Measurements from ENCODE around the gene VKORC1.

The VKORC1 gene

GRCh38 chr16:31087481-31087880, 7.1 kb downstream of the VKORC1 start:
- TF ChIP-seq TAF1 (IDR thresholded peaks at IDR 0.05; ENCODE audit: borderline replicate concordance, insufficient read depth, low read length) (no peak), POLR2AphosphoS5 (IDR thresholded peaks at IDR 0.05; ENCODE audit: low read depth, low read length) (no peak), SIN3A (IDR thresholded peaks at IDR 0.05; ENCODE audit: borderline replicate concordance, insufficient read depth, low read length) (no peak), REST (IDR thresholded peaks at IDR 0.05; ENCODE audit: insufficient read depth in 1 of 2, low read depth in 2 of 2, low read length in 2 of 2) (no peak), FOXP2 (optimal IDR thresholded peaks at IDR 0.05; ENCODE audit: borderline replicate concordance, extremely low read depth, extremely low read length, insufficient read depth) (no peak)

GRCh38 chr16:31086629-31086906, 8.0 kb downstream of the VKORC1 start:
- TF ChIP-seq REST (IDR thresholded peaks at IDR 0.05; ENCODE audit: insufficient read depth in 1 of 2, low read depth in 2 of 2, low read length in 2 of 2) (no peak), TAF1 (IDR thresholded peaks at IDR 0.05; ENCODE audit: borderline replicate concordance, insufficient read depth, low read length) (no peak), SIN3A (IDR thresholded peaks at IDR 0.05; ENCODE audit: borderline replicate concordance, insufficient read depth, low read length) (no peak), POLR2AphosphoS5 (IDR thresholded peaks at IDR 0.05; ENCODE audit: low read depth, low read length) (no peak), FOXP2 (optimal IDR thresholded peaks at IDR 0.05; ENCODE audit: borderline replicate concordance, extremely low read depth, extremely low read length, insufficient read depth) (no peak)

DNA sequence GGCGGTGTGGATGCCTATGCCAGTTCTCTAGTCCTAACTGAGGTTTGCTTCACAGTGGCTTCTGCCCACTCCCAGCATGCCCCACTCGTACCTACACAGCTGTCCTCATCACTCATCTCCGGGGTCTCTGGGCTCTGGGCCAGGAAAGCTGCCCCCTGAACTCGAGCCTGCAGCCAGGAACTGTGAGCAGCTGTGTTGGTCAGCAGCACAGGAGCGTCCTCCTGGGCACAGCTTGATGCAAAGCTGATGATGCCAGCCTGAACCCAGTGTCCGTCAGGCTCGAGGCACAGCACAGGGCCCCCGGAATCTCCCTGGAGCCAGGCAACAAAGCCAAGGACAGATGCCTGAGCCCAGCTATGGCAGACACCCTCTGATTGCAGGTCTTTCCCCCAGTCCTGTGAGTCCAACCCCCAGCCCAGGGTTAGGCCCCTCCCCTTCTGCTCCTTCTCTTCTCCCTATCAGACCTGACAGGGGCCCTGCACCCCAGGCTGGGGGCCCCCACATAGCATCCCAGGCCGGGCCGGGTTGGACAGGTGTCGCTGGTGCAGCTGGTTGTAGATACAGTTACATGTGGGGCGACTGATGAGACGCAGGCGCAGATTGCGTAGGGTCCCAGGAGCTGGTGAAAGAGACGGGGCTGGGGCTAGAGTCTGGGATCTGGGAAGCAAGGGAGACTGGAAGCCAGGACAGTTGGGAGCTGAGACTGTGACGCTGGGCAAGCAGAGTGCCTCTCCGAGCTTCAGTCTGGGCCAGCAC, 8.5 kb downstream of the VKORC1 start:
- no peak for TF ChIP-seq SIN3A (IDR thresholded peaks at IDR 0.05; ENCODE audit: borderline replicate concordance, insufficient read depth, low read length)
- no peak for TF ChIP-seq POLR2AphosphoS5 (IDR thresholded peaks at IDR 0.05; ENCODE audit: low read depth, low read length)
- TF ChIP-seq FOXP2 (optimal IDR thresholded peaks at IDR 0.05; ENCODE audit: borderline replicate concordance, extremely low read depth, extremely low read length, insufficient read depth): no peak
- TF ChIP-seq TAF1 (IDR thresholded peaks at IDR 0.05; ENCODE audit: borderline replicate concordance, insufficient read depth, low read length): no peak
- no peak for TF ChIP-seq REST (IDR thresholded peaks at IDR 0.05; ENCODE audit: insufficient read depth in 1 of 2, low read depth in 2 of 2, low read length in 2 of 2)

DNA sequence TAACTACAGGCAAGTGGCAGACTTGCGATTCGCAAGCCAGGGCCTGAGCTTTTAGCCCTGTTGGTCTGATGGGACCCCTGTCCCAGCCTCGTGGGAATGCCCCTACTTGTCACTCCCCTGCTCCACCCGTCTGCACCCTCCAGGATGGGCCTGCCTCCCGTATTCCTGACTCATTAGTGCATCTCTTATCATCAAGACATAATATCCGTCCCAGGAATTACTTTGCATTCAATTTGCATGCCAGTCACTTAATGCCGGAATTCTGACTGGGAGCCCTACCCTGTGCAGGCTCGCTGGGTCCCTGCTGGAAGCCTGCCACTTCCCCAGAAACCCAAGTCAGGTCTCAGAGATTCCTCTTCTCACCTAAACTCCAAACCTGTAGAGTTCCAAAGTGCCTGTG, 9.2 kb downstream of the VKORC1 start:
- TF ChIP-seq TAF1 (IDR thresholded peaks at IDR 0.05; ENCODE audit: borderline replicate concordance, insufficient read depth, low read length): no peak
- TF ChIP-seq SIN3A (IDR thresholded peaks at IDR 0.05; ENCODE audit: borderline replicate concordance, insufficient read depth, low read length): no peak
- TF ChIP-seq REST (IDR thresholded peaks at IDR 0.05; ENCODE audit: insufficient read depth in 1 of 2, low read depth in 2 of 2, low read length in 2 of 2): no peak
